Ovary (tissue), 9 donors: Measurements from ENCODE around the gene PDE4D. TPM values are rescaled to one million over a fixed set of nuclear protein-coding genes. Genes with fewer than 3 reads are reported as not detected.

Experiments used
- DNase-seq, 5 donors: peaks; one replicate each; pipeline ENCODE4 v3.0.0-alpha.2; 2019 to 2020
- H3K27ac ChIP-seq, 2 donors: fragments of 200-600 bp; one replicate each; pipeline versions ENCODE4 v1.5.1 to v1.8.0; 2019 to 2022
- H3K27me3 ChIP-seq: fragments of 200-600 bp; one replicate; pipeline ENCODE4 v1.8.0; 2022
- H3K36me3 ChIP-seq: fragments of 200-600 bp; sonication (generic); one replicate; pipeline ENCODE4 v1.5.1; 2019
- H3K4me1 ChIP-seq: one replicate; pipeline ENCODE4 v1.8.1; 2013; ENCODE audit warnings: mild to moderate bottlenecking, moderate library complexity; ENCODE audit not compliant: insufficient read depth
- H3K4me3 ChIP-seq: fragments of 200-600 bp; sonication (generic); one replicate; pipeline ENCODE4 v1.5.1; 2017
- H3K9me3 ChIP-seq, 2 donors: fragments of 200-600 bp in 1 of 2; sonication (generic) in 1 of 2; one replicate each; pipeline versions ENCODE4 v1.5.1 to v1.8.1; 2013 to 2019; ENCODE audit warnings: mild to moderate bottlenecking in 1 of 2, moderate library complexity in 1 of 2
- CTCF ChIP-seq, 3 donors: fragments of 450-650 bp in 2 of 3; fragments of 200-600 bp in 1 of 3; IDR thresholded peaks; one replicate each; pipeline versions ENCODE4 v1.5.1 to v1.8.0; 2016 to 2022; ENCODE audit warnings: antibody characterized with exemption in 3 of 3, mild to moderate bottlenecking in 1 of 3
- EP300 ChIP-seq: sonication (generic); formaldehyde crosslinking; IDR thresholded peaks from one replicate; pipeline ENCODE4 v1.6.1; 2017; ENCODE audit warnings: antibody characterized with exemption
- POLR2A ChIP-seq: fragments of 450-650 bp; IDR thresholded peaks from one replicate; pipeline ENCODE4 v1.6.1; 2017; ENCODE audit warnings: antibody characterized with exemption, mild to moderate bottlenecking, moderate library complexity
- WGBS, 3 donors: extraction: QIAGEN DNeasy Blood & Tissue Kit in 1 of 3; methylation state at CpG; one replicate each; pipeline versions ENCODE4 v1.1.5 to v1.1.7; 2013 to 2017; 5-methylcytosine and 5-hydroxymethylcytosine counted together
- intact Hi-C, 4 donors: fragments of 100-400 bp; cut with DNase I; formaldehyde crosslinking; loops; one replicate each; pipeline versions ENCODE4 v1.11.0 to v1.15.1; 2022 to 2023
- polyA plus RNA-seq, 2 donors: library from polyadenylated mRNA; stranded (reverse); fragments of 200-250 nt in 1 of 2; fragments of 350-450 nt in 1 of 2; fragmentation: Illumina TruSeq in 1 of 2; extraction: RNeasy Lipid Tissue Mini Kit (QIAGEN cat#74804) in 1 of 2; gene quantifications; one replicate each; pipeline ENCODE4 v1.2.3, GENCODE V29; 2013 to 2014
- total RNA-seq, 7 donors: library from RNA; depleted of rRNA in 2 of 7; stranded (reverse); fragments of >200 nt in 2 of 7; fragmentation: NEBNext Ultra II Directional in 3 of 7; extraction: Animal tissue kit (Norgen Biotek cat#: 25700) in 3 of 7; gene quantifications; one replicate each; pipeline versions ENCODE4 v1.1.0 to v1.2.4, GENCODE V29; 2016 to 2023
- donor health status: DM: no; HTN: no; CAD: no; lungs with moderate emphysema.
- donor health status: DM: no; HTN: no; CAD: no.
- donor health status: Bipolar disorder and iron deficiency.
- donor health status: DM: yes; HTN: yes; CAD: no.
- donor health status: DM: no; HTN: no; CAD: no.
- donor health status: DM: yes; HTN: yes; CAD: no.

Gene PDE4D
- total and polyA plus RNA-seq, 9 donors, result 1.3 to 67.6 (median 8.4) TPM

GRCh38 chr5:58972301-58972700 is 921.2 kb downstream of the PDE4D start:
- WGBS, 3 donors, result 26 to 43% (median 31%) methylated on average over 1 of the region's 1 CpG

GRCh38 chr5:58970766-58971165 is 922.8 kb downstream of the PDE4D start:
- no peak for DNase-seq
- TF ChIP-seq POLR2A (no peak), EP300 (no peak), CTCF (IDR thresholded peaks at IDR 0.05) (no peak)
- Histone ChIP-seq H3K4me3 (no peak overlapping the region), H3K36me3 (no peaks in the 10 kb centered on the region), H3K27me3 (no peaks in the 10 kb centered on the region), H3K9me3 (no peaks in the 10 kb centered on the region), H3K27ac (no peak overlapping the region), H3K4me1 (no peaks in the 10 kb centered on the region)
- intact Hi-C loops, result no loop called here
- 26 to 55% (median 31%) methylated on average over 2 of the region's 2 CpGs for WGBS, 3 donors

More at GRCh38 chr5:58972301-58972700, 921.2 kb downstream of the PDE4D start:
- TF ChIP-seq POLR2A, result no peak
- TF ChIP-seq CTCF (IDR thresholded peaks at IDR 0.05), result no peak
- no peak for TF ChIP-seq EP300
- Histone ChIP-seq H3K9me3 (no peaks in the 10 kb centered on the region), H3K36me3 (no peaks in the 10 kb centered on the region), H3K27me3 (no peaks in the 10 kb centered on the region), H3K27ac (no peak overlapping the region), H3K4me3 (no peak overlapping the region), H3K4me1 (no peaks in the 10 kb centered on the region)
- intact Hi-C loops, result no loop called here
- DNase-seq, result no peak

- Histone ChIP-seq H3K4me3 (no peak overlapping the region), H3K27ac (no peak overlapping the region), H3K4me1 (no peaks in the 10 kb centered on the region), H3K9me3 (no peaks in the 10 kb centered on the region), H3K27me3 (no peaks in the 10 kb centered on the region), H3K36me3 (no peaks in the 10 kb centered on the region)
- no peak for DNase-seq
- no peak for TF ChIP-seq EP300
- no peak for TF ChIP-seq POLR2A
- TF ChIP-seq CTCF (IDR thresholded peaks at IDR 0.05), result no peak
- 66 to 79% (median 72%) methylated on average over 2 of the region's 2 CpGs for WGBS, 3 donors
- intact Hi-C loops, result no loop called here
Observed at GRCh38 chr5:58969795-58970194, 923.7 kb downstream of the PDE4D start.

- Histone ChIP-seq H3K27ac (no peak overlapping the region), H3K27me3 (no peaks in the 10 kb centered on the region), H3K36me3 (no peaks in the 10 kb centered on the region), H3K4me3 (no peak overlapping the region), H3K9me3 (no peaks in the 10 kb centered on the region), H3K4me1 (no peaks in the 10 kb centered on the region)
- intact Hi-C loops, result no loop called here
- TF ChIP-seq CTCF (IDR thresholded peaks at IDR 0.05) (no peak), POLR2A (no peak), EP300 (no peak)
- 73 to 80% (median 74%) methylated on average over 3 of the region's 3 CpGs for WGBS, 3 donors
- no peak for DNase-seq
Observed at GRCh38 chr5:58969253-58969652, 924.3 kb downstream of the PDE4D start.
